Adrenal gland (tissue), 12 donors: ENCODE measurements around the gene HES7. TPM values are rescaled to one million over a fixed set of nuclear protein-coding genes. Genes with fewer than 3 reads are reported as not detected.
A peak's percentile ranks its signal among the peaks of the same experiment; 100 is the strongest.

Experiments used
- DNase-seq, 7 donors: peaks; one replicate each; pipeline ENCODE4 v3.0.0-alpha.2; 2019 to 2020
- H3K27ac ChIP-seq, 5 donors: fragments of 200-600 bp; sonication (generic) in 4 of 5; 1 replicate in 3 of 5; 2 replicates in 2 of 5; pipeline versions ENCODE4 v1.5.1 to v1.8.0; 2016 to 2020; ENCODE audit warnings: mild to moderate bottlenecking in 1 of 5
- H3K27me3 ChIP-seq: fragments of 200-600 bp; 2 replicates; pipeline ENCODE4 v1.8.0; 2021
- H3K36me3 ChIP-seq, 2 donors: fragments of 200-600 bp; replicated peaks in 1 of 2; 1 replicate in 1 of 2; 2 replicates in 1 of 2; pipeline versions ENCODE4 v1.5.1 to v1.8.0; 2018 to 2022
- H3K4me1 ChIP-seq, 2 donors: fragments of 200-600 bp; replicated peaks in 1 of 2; 1 replicate in 1 of 2; 2 replicates in 1 of 2; pipeline versions ENCODE4 v1.5.1 to v1.8.0; 2018 to 2021
- H3K4me3 ChIP-seq, 4 donors: fragments of 200-600 bp; sonication (generic) in 3 of 4; one replicate each; pipeline ENCODE4 v1.5.1; 2016 to 2018
- H3K9me3 ChIP-seq, 3 donors: fragments of 200-600 bp; sonication (generic) in 1 of 3; replicated peaks in 1 of 3; 1 replicate in 2 of 3; 2 replicates in 1 of 3; pipeline versions ENCODE4 v1.5.1 to v1.8.0; 2016 to 2021
- POLR2A ChIP-seq, 2 donors: fragments of 450-650 bp; IDR thresholded peaks; one replicate each; pipeline ENCODE4 v1.6.1; 2017; ENCODE audit warnings: antibody characterized with exemption in 2 of 2, mild to moderate bottlenecking in 2 of 2, moderate library complexity in 1 of 2
- WGBS, 4 donors: extraction: QIAGEN DNeasy Blood & Tissue Kit in 2 of 4; methylation state at CpG; one replicate each; pipeline versions ENCODE4 v1.1.5 to v1.1.7; 2013 to 2017; 5-methylcytosine and 5-hydroxymethylcytosine counted together
- intact Hi-C, 2 donors: fragments of 100-400 bp; cut with DNase I; formaldehyde crosslinking; loops; one replicate each; pipeline versions ENCODE4 v1.14.1 to v1.15.0; 2022 to 2023
- polyA plus RNA-seq, 3 donors: library from polyadenylated mRNA; stranded (reverse); fragments of 200-250 nt in 2 of 3; fragments of 350-450 nt in 1 of 3; fragmentation: Illumina TruSeq in 1 of 3; extraction: RNeasy Lipid Tissue Mini Kit (QIAGEN cat#74804) in 1 of 3; gene quantifications; one replicate each; pipeline ENCODE4 v1.2.3, GENCODE V29; 2013 to 2014
- total RNA-seq, 9 donors: library from RNA; depleted of rRNA in 4 of 9; stranded (reverse); fragments of >200 nt in 4 of 9; fragments of 120-200 nt in 1 of 9; fragmentation: NEBNext Ultra II Directional in 1 of 9; extraction: Animal tissue kit (Norgen Biotek cat#: 25700) in 1 of 9; gene quantifications; one replicate each; pipeline versions ENCODE4 v1.1.0 to v1.2.4, GENCODE V29; 2013 to 2023
- TF ChIP-seq, protein P1 (sequence below), 6 experiments: fragments of 450-650 bp in 4 of 6; fragments of 200-600 bp in 2 of 6; sonication (generic) in 1 of 6; IDR thresholded peaks; 1 replicate in 5 of 6; 2 replicates in 1 of 6; pipeline versions ENCODE4 v1.5.1 to v1.8.0; 2016 to 2021; ENCODE audit warnings: antibody characterized with exemption in 6 of 6, mild to moderate bottlenecking in 2 of 6, moderate library complexity in 1 of 6
- donor health status: healthy with polysubstance abuse.
- donor health status: Bipolar disorder and iron deficiency.
- donor health status: DM: yes; HTN: yes; CAD: no.
- donor health status: DM: no; HTN: no; CAD: no.
- donor health status: DM: no; HTN: no; CAD: no.
- donor health status: DM: yes; HTN: yes; CAD: no.

The HES7 gene
- total and polyA plus RNA-seq, 12 donors: 0.06 to 1.0 (median 0.32) TPM; not detected in 7

DNA sequence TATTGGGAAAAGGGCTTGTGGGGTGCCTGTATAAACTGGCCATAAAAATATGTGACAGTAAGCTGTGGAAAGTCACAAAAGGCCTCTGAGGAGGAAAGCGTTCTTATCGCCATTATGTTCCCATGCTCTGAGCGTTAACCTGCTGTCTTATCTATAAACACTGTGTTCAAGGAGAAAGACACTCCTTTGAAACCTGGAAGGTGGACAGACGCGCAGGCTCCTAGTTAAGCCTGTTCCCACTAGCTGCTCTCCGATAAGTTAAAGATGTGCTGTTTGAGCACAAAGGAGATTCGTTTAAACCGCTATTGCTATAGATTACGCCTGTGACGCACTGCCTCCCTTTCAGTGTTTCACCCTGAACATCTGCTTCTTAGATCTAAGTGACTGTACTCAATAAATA is 41.6 kb downstream of the HES7 start:
- 82 to 87% (median 87%) methylated on average over 10 of the region's 10 CpGs for WGBS, 4 donors
- Histone ChIP-seq H3K9me3 (no peaks in the 10 kb centered on the region), H3K4me1 (peaks cover 0 to 8% of the 10 kb centered on the region in 2 donors), H3K27ac (no peak overlapping the region), H3K36me3 (no peaks in the 10 kb centered on the region), H3K27me3 (peaks cover 37% of the 10 kb centered on the region), H3K4me3 (no peak overlapping the region)
- no peak for DNase-seq
- TF ChIP-seq POLR2A (IDR thresholded peaks at IDR 0.05): no peak
- TF ChIP-seq, protein P1, sequence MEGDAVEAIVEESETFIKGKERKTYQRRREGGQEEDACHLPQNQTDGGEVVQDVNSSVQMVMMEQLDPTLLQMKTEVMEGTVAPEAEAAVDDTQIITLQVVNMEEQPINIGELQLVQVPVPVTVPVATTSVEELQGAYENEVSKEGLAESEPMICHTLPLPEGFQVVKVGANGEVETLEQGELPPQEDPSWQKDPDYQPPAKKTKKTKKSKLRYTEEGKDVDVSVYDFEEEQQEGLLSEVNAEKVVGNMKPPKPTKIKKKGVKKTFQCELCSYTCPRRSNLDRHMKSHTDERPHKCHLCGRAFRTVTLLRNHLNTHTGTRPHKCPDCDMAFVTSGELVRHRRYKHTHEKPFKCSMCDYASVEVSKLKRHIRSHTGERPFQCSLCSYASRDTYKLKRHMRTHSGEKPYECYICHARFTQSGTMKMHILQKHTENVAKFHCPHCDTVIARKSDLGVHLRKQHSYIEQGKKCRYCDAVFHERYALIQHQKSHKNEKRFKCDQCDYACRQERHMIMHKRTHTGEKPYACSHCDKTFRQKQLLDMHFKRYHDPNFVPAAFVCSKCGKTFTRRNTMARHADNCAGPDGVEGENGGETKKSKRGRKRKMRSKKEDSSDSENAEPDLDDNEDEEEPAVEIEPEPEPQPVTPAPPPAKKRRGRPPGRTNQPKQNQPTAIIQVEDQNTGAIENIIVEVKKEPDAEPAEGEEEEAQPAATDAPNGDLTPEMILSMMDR (IDR thresholded peaks at IDR 0.05): no peak
- intact Hi-C loops: no loop called here

DNA sequence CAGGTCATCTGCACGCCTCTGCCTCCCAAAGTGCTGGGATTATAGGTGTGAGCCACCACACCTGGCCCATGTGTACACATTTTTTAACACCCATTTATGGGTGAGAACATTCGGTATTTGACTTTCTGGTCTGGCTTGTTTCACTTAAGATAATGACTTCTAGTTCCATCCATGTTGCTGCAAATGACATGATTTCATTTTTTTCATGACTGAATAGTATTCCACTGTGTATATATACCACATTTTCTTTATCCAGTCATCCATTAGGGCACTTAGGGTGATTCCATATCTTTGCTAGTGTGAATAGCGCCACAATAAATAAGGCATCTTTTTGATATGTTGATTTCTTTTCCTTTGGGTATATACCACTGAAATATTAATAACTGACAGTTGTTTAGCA is 42.0 kb downstream of the HES7 start:
- intact Hi-C loops: no loop called here

DNA sequence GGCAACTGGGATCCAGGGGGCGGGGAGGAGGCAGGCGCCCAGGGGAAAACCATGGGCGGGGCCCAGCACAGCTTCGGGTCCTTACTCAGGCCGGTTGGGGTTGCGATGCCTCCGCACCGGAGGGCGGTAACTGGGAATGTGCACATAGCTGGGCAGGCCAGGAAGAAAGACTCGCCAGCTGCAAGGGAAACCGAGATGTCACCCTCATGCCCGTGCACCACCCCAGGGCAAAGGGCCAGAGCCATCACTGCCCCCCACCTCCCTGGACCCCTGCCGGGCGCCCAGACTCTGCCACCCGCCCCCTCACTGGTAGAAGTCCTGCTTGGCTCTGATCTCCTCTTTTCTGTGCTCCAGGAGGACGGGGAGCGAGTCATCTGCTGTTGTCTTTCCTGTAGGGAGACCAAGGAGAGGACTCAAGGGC is 43.1 kb downstream of the HES7 start:
- H3K4me3 ChIP-seq: no peak overlapping the region
- no peaks in the 10 kb centered on the region for H3K36me3 ChIP-seq
- peaks cover 44% of the 10 kb centered on the region for H3K27me3 ChIP-seq
- 46 to 59% (median 58%) methylated on average over 6 to 17 of the region's 17 CpGs for WGBS, 4 donors
- H3K9me3 ChIP-seq: no peaks in the 10 kb centered on the region
- DNase-seq: no peak
- peaks cover 0 to 8% of the 10 kb centered on the region in 2 donors for H3K4me1 ChIP-seq
- intact Hi-C loops: no loop called here
- no peak overlapping the region for H3K27ac ChIP-seq
- TF ChIP-seq, protein P1 (IDR thresholded peaks at IDR 0.05): no peak
- TF ChIP-seq POLR2A (IDR thresholded peaks at IDR 0.05): no peak

More for the DNA sequence above, 42.0 kb downstream of the HES7 start:
- Histone ChIP-seq H3K4me1 (peaks cover 0 to 8% of the 10 kb centered on the region in 2 donors), H3K4me3 (no peak overlapping the region), H3K9me3 (no peaks in the 10 kb centered on the region), H3K36me3 (no peaks in the 10 kb centered on the region), H3K27me3 (peaks cover 42% of the 10 kb centered on the region), H3K27ac (no peak overlapping the region)
- 81 to 88% (median 83%) methylated on average over 3 of the region's 3 CpGs for WGBS, 4 donors
- no peak for DNase-seq
- no peak for TF ChIP-seq POLR2A (IDR thresholded peaks at IDR 0.05)
- TF ChIP-seq, protein P1 (IDR thresholded peaks at IDR 0.05): no peak

DNA sequence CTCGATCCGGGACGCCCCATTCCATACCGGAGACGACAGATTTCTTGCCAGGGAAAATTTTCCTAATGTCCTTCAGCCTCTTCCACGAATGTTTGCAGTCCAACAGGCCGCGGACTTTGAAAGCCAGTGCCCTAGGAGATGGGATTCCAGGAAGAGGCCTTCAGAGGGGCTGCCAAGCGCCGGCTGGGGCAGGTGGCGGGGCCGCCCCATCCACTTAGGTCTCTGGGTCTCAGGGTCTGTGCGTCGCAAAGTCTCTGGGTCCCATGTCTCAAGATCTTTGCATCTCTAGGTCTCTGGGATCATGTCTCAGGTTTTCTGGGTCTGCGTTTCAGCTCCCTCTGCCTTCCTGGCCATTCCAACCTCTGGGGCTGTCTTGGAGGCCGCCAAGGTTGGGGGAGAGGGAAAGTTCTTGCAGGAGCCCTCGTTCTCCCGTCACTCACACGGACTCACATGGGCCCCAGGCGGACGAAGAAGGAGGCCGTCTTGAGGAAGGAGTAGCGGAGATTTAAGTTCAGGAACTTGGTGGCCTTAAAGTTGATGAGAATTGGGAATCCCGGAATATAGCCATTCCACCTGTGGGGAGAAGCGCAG is 43.6 kb downstream of the HES7 start:
- 28 to 50% (median 34%) methylated on average over 11 to 25 of the region's 25 CpGs for WGBS, 4 donors
- no peak for DNase-seq

More for the DNA sequence above, 43.6 kb downstream of the HES7 start:
- intact Hi-C loops: no loop called here
- Histone ChIP-seq H3K4me3 (peak overlapping the region in 1 of 4 donors; percentile 51), H3K4me1 (peaks cover 0 to 8% of the 10 kb centered on the region in 2 donors), H3K9me3 (no peaks in the 10 kb centered on the region), H3K27me3 (peaks cover 47% of the 10 kb centered on the region), H3K36me3 (no peaks in the 10 kb centered on the region), H3K27ac (no peak overlapping the region)
- TF ChIP-seq, protein P1 (IDR thresholded peaks at IDR 0.05): peak in 1 of 6 experiments; percentile 29
- no peak for TF ChIP-seq POLR2A (IDR thresholded peaks at IDR 0.05)
